HEK293 (cell line): Measurements from ENCODE around the gene AUP1.

ENCODE experiments used
- CTCF ChIA-PET: fragments of 350-600 bp; formaldehyde crosslinking; extraction: SDS; loops from one replicate; lab custom pipeline; 2021; ENCODE audit warnings: antibody characterized with exemption; lab: Yijun Ruan, JAX
- POLR2A ChIA-PET: fragments of 300-600 bp; formaldehyde crosslinking; extraction: SDS; loops from one replicate; lab custom pipeline; 2020; ENCODE audit warnings: antibody characterized with exemption, inconsistent platforms; lab: Yijun Ruan, JAX
- H3K27ac ChIP-seq: fragments of 200-500 bp; sonication (Bioruptor generic); 2 replicates; pipeline ENCODE4 v1.5.1; 2014; ENCODE audit warnings: low read depth, low read length, control low read depth, inconsistent platforms; ENCODE audit errors: extremely low read depth
- H3K36me3 ChIP-seq, 2 experiments: fragments of 200-500 bp in 1 of 2; sonication (Bioruptor generic) in 1 of 2; 1 replicate in 1 of 2; 2 replicates in 1 of 2; pipeline ENCODE4 v1.5.1; 2014 to 2017; ENCODE audit warnings: inconsistent platforms in 2 of 2, low read length in 2 of 2; ENCODE audit not compliant: control insufficient read depth in 2 of 2, insufficient read depth in 1 of 2
- H3K4me1 ChIP-seq: fragments of 200-500 bp; sonication (Bioruptor generic); 2 replicates; pipeline ENCODE4 v1.5.1; 2014; ENCODE audit warnings: mild to moderate bottlenecking, low read length, inconsistent platforms; ENCODE audit not compliant: control insufficient read depth, insufficient read depth
- H3K4me3 ChIP-seq: 2 replicates; pipeline ENCODE4 v1.5.1; 2011; ENCODE audit warnings: low read depth, mild to moderate bottlenecking, control low read depth, low read length, moderate library complexity
- H3K9me3 ChIP-seq: fragments of 200-500 bp; sonication (Bioruptor generic); 2 replicates; pipeline ENCODE4 v1.5.1; 2014; ENCODE audit warnings: low read depth, low read length, inconsistent platforms; ENCODE audit not compliant: control insufficient read depth, insufficient read depth
- GLI2 ChIP-seq: fragments of 450-650 bp; formaldehyde crosslinking; IDR thresholded peaks from 2 replicates; pipeline ENCODE4; 2017; ENCODE audit warnings: missing biosample characterization, missing genetic modification characterization, low read depth, borderline replicate concordance
- GLIS2 ChIP-seq: fragments of 450-650 bp; formaldehyde crosslinking; IDR thresholded peaks from 2 replicates; pipeline ENCODE4 v1.5.1; 2016; ENCODE audit warnings: missing biosample characterization, missing genetic modification characterization
- PBX3 ChIP-seq: sonication (generic); formaldehyde crosslinking; IDR thresholded peaks from 2 replicates; pipeline ENCODE4 v1.8.1; 2022; ENCODE audit warnings: mild to moderate bottlenecking, moderate library complexity, missing genetic modification reagents
- PRDM10 ChIP-seq: fragments of 450-650 bp; formaldehyde crosslinking; IDR thresholded peaks from 2 replicates; pipeline ENCODE4 v1.5.1; 2016; ENCODE audit warnings: missing biosample characterization, missing genetic modification characterization
- PRDM4 ChIP-seq: fragments of 450-650 bp; formaldehyde crosslinking; IDR thresholded peaks from 2 replicates; pipeline ENCODE4 v1.5.1; 2017; ENCODE audit warnings: missing biosample characterization, missing genetic modification characterization
- SP2 ChIP-seq: fragments of 450-650 bp; formaldehyde crosslinking; IDR thresholded peaks from 2 replicates; pipeline ENCODE4 v1.5.1; 2016; ENCODE audit warnings: missing biosample characterization, missing genetic modification characterization
- WT1 ChIP-seq: fragments of 450-650 bp; formaldehyde crosslinking; IDR thresholded peaks from 2 replicates; pipeline ENCODE4 v1.5.1; 2016; ENCODE audit warnings: missing biosample characterization, missing genetic modification characterization
- ZNF146 ChIP-seq: fragments of 450-650 bp; formaldehyde crosslinking; IDR thresholded peaks from 2 replicates; pipeline ENCODE4 v1.5.1; 2016; ENCODE audit warnings: missing biosample characterization, missing genetic modification characterization
- ZNF148 ChIP-seq: fragments of 450-650 bp; formaldehyde crosslinking; IDR thresholded peaks from 2 replicates; pipeline ENCODE4 v1.5.0; 2017; ENCODE audit warnings: missing biosample characterization, missing genetic modification characterization, borderline replicate concordance
- ZNF23 ChIP-seq: fragments of 450-650 bp; formaldehyde crosslinking; IDR thresholded peaks from 2 replicates; pipeline ENCODE4 v1.5.1; 2016; ENCODE audit warnings: missing biosample characterization, missing genetic modification characterization, borderline replicate concordance
- ZNF266 ChIP-seq: fragments of 450-650 bp; formaldehyde crosslinking; IDR thresholded peaks from 2 replicates; pipeline ENCODE4 v1.5.1; 2016; ENCODE audit warnings: missing biosample characterization, missing genetic modification characterization, low read depth
- ZNF335 ChIP-seq: fragments of 450-650 bp; formaldehyde crosslinking; conservative IDR thresholded peaks from 2 replicates; pipeline ENCODE4 v1.5.1; 2016; ENCODE audit warnings: missing biosample characterization, missing genetic modification characterization
- ZNF398 ChIP-seq: fragments of 450-650 bp; formaldehyde crosslinking; IDR thresholded peaks from 2 replicates; pipeline ENCODE4 v1.5.1; 2017; ENCODE audit warnings: missing biosample characterization, missing genetic modification characterization
- ZNF596 ChIP-seq: fragments of 450-650 bp; IDR thresholded peaks from 2 replicates; pipeline ENCODE4 v1.5.0; 2018; ENCODE audit warnings: missing biosample characterization, mild to moderate bottlenecking, missing genetic modification characterization, moderate library complexity
- ZNF639 ChIP-seq: fragments of 450-650 bp; formaldehyde crosslinking; IDR thresholded peaks from 2 replicates; pipeline ENCODE4 v1.5.1; 2016; ENCODE audit warnings: missing biosample characterization, missing genetic modification characterization
- ZNF777 ChIP-seq: fragments of 450-650 bp; formaldehyde crosslinking; IDR thresholded peaks from 2 replicates; pipeline ENCODE4 v1.5.1; 2017; ENCODE audit warnings: missing biosample characterization, missing genetic modification characterization, borderline replicate concordance

AUP1 gene

GRCh38 chr2:74555610-74556103 is 26.2 kb upstream of the AUP1 start:
- Histone ChIP-seq H3K4me3 (no peak overlapping the region; the same call in 1 of the 2 replicates), H3K4me1 (no peaks in the 10 kb centered on the region; the same call in 1 of the 2 replicates), H3K27ac (no peak overlapping the region), H3K36me3 (peaks cover 0 to 7% of the 10 kb centered on the region in 2 experiments; a peak in 1 of 3 replicates), H3K9me3 (no peaks in the 10 kb centered on the region)
- CTCF ChIA-PET = no interaction called here
- POLR2A ChIA-PET = no interaction called here
- TF ChIP-seq WT1 (tag by site-specific recombination) (no peak), GLI2 (tag by site-specific recombination) (no peak), ZNF23 (no peak), PRDM10 (no peak), ZNF146 (tag by site-specific recombination) (no peak), GLIS2 (tag by site-specific recombination) (no peak), ZNF639 (tag by site-specific recombination) (no peak), ZNF335 (tag by site-specific recombination) (no peak), ZNF398 (tag by site-specific recombination) (no peak), ZNF596 (tag by site-specific recombination) (no peak), ZNF777 (tag by site-specific recombination) (no peak), PBX3 (CRISPR knock-in tag) (no peak), PRDM4 (tag by site-specific recombination) (no peak), ZNF148 (tag by site-specific recombination) (no peak), SP2 (tag by site-specific recombination) (no peak), ZNF266 (tag by site-specific recombination) (no peak)
